C4-2B (cell line): ENCODE results near the gene LRRC4C.

Experiments used
- H3K27ac ChIP-seq: fragments of 450-650 bp; 2 replicates; pipeline ENCODE4 v1.5.1; 2017
- ZFX ChIP-seq: fragments of 450-650 bp; IDR thresholded peaks from 2 replicates; pipeline ENCODE4 v1.6.1; 2017
- TF ChIP-seq, protein P1 (sequence below): fragments of 450-650 bp; conservative IDR thresholded peaks from 2 replicates; pipeline ENCODE4 v1.5.1; 2017; ENCODE audit warnings: mild to moderate bottlenecking

The LRRC4C gene

DNA sequence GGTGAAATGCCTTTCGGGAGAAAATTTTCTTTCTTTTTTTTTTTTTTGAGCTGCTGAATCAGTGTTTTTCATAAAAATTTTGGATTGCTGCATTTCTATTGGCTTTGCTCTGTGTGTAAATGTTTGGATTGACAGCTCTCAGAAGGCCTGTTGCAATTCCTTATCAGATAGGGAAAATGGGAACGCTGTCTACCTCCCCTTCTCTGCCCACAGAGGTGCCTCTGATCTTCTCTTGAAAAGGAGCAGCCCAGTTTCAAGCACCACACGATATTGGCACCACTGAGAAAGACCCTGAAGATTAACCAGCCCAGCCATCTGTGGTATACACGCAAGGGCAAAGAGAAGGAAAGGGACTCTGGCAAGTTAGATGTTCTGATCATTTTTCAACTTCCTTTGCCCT, 1272.2 kb downstream of the LRRC4C start:
- H3K27ac ChIP-seq: no peak overlapping the region
- no peak for TF ChIP-seq ZFX
- TF ChIP-seq, protein P1, sequence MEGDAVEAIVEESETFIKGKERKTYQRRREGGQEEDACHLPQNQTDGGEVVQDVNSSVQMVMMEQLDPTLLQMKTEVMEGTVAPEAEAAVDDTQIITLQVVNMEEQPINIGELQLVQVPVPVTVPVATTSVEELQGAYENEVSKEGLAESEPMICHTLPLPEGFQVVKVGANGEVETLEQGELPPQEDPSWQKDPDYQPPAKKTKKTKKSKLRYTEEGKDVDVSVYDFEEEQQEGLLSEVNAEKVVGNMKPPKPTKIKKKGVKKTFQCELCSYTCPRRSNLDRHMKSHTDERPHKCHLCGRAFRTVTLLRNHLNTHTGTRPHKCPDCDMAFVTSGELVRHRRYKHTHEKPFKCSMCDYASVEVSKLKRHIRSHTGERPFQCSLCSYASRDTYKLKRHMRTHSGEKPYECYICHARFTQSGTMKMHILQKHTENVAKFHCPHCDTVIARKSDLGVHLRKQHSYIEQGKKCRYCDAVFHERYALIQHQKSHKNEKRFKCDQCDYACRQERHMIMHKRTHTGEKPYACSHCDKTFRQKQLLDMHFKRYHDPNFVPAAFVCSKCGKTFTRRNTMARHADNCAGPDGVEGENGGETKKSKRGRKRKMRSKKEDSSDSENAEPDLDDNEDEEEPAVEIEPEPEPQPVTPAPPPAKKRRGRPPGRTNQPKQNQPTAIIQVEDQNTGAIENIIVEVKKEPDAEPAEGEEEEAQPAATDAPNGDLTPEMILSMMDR: no peak

DNA sequence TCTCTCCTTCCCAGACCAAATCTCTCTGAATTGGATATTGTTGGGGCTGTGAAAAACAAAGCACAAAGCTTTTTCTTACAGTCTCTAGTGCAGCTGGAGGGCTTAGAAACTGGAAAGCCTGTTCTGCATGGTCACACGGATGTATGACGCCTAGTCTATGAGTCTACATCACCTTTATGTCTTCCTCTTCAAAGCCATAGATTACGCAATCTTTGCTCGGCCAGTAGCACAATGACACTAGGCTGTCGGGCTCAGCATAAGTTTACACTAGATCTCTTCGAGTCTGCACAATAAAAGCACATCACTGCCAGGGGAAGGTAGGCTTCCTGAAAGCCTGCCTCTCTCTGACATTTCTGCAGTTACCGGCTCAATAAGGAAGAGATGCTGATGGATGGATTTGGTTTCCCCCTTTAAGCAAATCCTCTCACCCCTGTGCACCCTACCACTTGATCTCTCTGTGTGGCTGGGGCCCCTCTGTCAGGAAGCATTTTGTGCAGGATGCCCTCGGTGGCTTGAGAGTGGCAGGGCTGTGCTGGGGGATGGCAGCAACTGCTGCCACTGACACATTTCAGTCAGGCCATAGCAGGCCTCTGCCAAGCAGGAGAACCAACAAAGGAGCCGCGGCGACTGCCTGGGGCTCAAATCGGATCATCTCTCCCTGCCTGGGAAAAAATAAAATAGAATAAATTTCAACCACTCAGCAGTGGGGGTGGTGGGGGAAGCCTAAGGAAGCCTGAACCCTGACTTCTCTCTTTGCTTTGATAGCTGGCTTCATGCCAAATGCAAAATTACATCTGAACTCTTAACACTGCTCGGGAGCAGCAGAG, 1272.8 kb downstream of the LRRC4C start:
- H3K27ac ChIP-seq: no peak overlapping the region
- TF ChIP-seq, protein P1: no peak
- no peak for TF ChIP-seq ZFX

DNA sequence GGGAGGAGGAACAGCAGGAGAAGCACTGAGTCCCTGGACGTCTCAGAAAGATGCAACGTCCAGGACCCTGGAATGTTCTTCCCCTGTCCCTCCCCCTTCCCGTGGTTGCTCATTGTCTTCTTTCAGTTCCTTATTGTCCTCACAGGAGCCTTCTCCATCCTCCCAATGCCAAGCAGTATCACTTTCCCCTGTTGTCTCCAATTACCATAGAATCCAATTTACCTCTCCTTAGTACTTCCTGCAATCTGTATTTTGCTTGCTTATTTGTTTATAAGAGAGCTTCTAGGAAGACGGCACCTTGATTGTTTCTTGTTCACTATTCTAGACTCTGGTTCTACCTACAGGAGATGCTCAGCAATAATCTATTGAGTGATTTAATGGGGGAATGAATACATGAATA, 1273.7 kb downstream of the LRRC4C start:
- no peak overlapping the region for H3K27ac ChIP-seq
- TF ChIP-seq, protein P1: no peak
- TF ChIP-seq ZFX: no peak

- H3K27ac ChIP-seq: no peak overlapping the region
- no peak for TF ChIP-seq ZFX
- TF ChIP-seq, protein P1: no peak
These were observed 1276.1 kb downstream of the LRRC4C start for GRCh38 chr11:40183073-40184064.

- no peak overlapping the region for H3K27ac ChIP-seq
- TF ChIP-seq ZFX: no peak
- TF ChIP-seq, protein P1: no peak
These were observed 1279.9 kb downstream of the LRRC4C start for GRCh38 chr11:40179541-40179940.

- no peak for TF ChIP-seq ZFX
- TF ChIP-seq, protein P1: no peak
These were observed 1281.0 kb downstream of the LRRC4C start for GRCh38 chr11:40178470-40178869.

GRCh38 chr11:40175980-40176379, 1283.5 kb downstream of the LRRC4C start:
- H3K27ac ChIP-seq: no peak overlapping the region
- TF ChIP-seq, protein P1: no peak
- no peak for TF ChIP-seq ZFX

More at GRCh38 chr11:40178470-40178869, 1281.0 kb downstream of the LRRC4C start:
- H3K27ac ChIP-seq: no peak overlapping the region
